NCI-H526 (cell line): ENCODE data around the gene SHISA6.
"Not testable (repeated sequence)": the region's sequence is repeated elsewhere in the genome, so short reads cannot be mapped to it uniquely, and the experiment has no call there.

Source experiments
- DNase-seq, 2 experiments: peaks; one replicate each; lab custom pipeline; 2025; lab: John Stamatoyannopoulos, UW

Gene SHISA6

DNA sequence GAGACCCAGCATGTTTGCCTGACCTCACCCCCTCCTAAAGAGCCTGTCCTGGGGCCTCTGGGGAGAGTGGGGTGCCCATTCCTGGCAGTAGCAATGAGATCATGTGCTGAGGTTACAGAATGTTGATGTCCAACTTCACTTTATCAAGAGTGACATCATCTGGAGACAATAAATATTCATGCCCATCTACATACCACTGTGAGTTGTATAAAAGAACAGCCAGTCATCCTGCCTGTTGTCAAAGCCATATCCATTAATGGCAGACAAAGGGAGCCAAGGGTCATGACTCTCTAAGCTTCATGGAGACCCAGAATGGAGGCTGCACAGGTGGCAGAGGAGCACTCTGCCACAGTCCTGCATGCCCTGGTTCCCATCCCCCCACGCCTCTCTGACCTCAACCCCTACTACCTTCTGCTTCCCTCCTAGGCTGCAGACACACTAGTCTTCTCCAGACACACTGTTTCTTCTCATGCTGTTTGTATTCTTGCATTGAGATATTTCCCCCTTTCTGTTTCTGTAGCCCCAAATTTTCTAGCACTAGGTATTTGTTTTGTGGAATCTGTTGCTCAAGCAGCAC, 27.1 kb downstream of the SHISA6 start:
- DNase-seq: no peak

DNA sequence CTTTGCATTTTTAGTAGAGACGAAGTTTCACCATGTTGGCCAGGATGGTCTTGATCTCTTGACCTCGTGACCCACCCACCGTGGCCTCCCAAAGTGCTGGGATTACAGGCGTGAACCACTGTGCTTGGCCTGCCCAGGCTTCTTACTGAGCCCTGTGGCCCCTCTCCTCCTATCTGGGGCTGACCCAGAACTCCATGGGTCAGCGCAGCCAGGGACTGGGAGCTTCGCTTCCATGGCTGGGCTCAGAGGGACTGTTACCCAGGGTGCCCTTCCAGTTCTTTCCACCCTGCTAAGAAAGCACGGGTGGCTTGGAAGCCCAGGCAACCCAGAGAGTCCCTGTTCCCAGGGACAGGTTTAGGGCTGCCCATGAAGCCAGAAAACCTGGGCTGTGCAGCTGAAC, 28.2 kb downstream of the SHISA6 start:
- no peak for DNase-seq

DNA sequence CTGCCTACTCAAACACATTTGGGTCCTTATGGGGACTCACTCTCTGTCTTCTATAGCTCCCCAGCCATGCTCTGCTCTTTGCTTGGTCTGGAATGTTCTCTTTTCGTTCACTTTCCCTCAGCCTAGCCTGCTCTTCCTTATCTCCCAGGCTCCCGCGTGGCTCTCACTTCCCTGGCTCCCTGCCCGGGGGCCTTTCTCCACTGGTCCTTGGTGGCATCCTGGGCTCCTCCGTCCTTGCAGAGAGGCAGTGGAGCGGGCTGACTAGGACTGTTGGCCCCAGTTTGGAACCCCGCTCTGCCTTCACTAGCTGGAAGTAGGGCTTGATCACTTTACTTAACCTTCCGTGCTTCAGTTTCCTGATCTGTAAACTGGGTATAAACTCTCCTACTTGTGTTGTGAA, 31.2 kb downstream of the SHISA6 start:
- DNase-seq: no peak

DNA sequence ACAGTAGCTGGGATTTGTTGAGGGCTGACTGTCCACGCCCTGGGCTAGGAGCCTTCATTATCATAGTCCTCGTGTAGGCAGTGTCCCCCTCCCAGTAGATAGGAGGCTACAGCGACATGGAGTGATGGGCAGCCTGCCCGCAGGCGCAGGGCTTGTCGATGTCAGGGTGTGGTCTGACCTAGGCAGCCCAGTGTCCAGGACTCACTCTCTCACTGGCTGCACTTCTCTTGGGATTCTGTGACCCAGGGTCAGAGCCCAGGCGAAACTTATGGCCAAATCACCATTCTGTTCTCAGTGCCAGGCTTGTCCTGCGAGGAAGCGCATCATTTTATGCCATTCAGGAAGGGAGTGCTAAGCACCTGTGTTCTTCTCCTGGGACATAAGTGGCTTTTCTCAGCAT, 32.6 kb downstream of the SHISA6 start:
- no peak for DNase-seq

DNA sequence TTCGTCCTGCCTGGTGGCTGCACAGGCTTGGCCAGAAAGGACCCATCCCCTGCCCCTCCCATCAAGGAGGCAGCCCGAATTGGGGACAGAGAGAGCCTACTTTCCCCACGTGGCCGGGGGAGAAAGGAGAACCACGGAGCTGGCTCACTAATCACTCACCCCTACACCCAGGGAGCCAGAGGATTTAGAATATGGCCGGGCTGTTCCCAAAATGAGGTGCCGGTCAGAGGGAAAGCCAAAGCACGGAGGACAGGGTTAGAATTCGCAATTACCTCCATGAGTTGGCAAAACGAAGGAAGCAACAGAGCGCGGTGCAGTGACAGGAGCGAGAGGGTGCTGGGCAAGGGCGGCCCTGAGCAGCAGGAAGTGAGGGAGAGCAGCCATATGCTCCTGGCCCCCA, 33.1 kb downstream of the SHISA6 start:
- no peak for DNase-seq

DNA sequence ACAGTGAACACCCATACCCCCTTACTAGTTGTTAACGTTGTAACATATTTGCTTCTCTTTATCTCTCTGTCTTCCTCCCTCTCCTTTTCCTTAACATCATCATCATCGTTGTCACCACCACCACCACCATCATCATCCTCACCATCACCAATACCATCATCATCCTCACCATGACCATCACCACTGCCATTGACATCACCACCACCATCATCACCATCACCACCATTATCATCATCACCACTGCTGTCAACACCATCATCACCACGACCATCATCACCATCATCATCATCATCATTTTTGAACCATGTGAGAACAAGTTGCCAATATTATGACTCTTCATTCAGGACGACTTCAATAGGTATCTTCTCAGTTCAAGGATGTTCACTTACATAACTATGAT, 35.5 kb downstream of the SHISA6 start:
- no peak for DNase-seq

DNA sequence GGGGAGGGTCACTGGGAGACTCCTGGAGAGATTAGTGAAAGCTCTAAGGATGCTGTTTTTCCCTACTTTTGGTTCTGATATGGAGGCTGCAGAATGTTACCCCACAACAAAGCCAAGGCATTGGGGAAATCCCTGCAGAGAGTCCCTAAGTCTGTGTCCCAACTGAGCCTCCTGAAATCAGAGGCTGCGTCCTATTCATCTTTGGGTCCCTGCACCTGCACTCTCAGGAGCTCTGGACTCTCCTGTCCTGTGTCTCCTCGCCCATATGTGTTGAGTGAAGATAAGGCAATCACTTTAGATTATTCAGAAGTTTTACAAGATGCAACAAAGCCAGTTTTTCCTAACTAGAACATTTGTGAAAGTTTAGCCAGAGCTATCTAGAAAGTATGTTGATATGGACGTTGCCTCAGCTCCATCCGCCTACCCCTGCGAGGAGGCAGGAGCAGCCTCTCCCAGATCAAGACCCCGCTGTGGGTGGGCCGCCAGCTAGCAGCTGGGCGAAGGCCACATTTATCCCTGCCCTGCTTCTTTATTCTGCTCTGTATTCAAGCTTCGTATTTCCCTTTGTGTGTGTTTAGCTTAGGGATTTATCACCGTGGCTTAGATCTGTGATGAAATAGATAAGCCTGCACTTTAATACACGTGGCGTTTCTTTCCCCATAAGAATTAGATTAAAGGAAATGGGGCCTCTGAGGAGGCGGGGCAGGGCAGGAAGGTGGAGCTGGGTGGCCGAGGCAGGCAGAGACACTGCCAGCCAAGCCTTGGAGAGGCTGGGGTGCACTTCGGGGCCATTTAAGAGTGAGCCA, 37.4 kb downstream of the SHISA6 start:
- DNase-seq: no peak

DNA sequence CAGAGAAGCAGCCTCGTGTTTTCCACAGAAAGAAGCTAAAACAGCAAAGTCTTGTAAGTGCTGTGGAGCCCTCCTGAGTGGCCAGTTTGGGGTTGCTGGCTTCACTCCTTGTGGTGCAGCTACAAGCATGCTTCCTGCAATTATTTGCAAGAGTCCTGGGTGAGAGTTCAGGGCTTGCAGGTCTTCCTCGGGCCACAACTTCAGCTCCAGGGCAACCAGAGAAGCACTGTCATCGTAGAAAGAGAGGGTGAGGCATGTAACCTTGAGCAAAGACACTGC, 37.9 kb downstream of the SHISA6 start:
- DNase-seq: no peak

DNA sequence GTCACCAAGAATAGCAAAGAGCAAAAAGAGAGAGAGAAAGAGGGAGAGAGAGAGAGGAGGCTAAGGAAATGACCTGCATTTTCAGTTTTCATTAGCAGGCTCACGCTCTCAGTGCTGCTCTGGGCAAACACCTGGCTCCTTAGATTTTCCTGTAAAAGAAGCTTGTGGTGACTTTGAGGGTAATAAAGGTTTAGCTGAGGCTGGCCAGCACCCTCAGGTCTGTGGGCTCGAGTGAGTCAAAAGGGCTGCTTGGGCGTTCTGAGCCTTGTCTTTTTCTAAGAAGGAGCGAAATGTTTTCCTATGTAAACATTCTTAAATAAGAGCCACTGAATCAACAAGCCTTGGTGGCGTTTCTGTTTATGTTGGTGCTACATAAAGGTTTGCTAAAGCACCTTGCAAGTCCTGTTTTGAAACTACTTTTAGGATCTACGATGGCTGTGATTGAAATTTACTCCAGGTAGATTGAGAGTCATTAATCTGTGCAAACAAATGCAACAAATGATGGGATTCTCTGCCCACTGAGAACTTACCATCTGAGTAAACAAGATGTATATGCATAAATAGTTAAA, 38.8 kb downstream of the SHISA6 start:
- no peak for DNase-seq

DNA sequence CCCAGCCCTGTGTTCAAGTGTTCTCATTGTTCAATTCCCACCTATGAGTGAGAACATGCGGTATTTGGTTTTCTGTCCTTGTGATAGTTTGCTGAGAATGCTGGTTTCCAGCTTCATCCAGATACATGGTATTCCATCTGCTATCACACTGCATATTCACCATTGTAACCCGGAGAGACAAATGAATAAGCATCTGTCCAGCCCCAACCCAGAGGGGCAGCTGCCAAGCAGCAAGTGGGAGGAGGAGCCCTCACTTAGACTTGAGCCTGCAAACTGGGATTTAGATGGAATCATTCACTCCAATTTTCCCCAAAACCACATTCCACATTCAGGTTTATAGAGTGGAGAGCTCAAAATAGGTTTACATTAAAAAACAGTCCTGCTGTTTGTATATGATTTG, 41.6 kb downstream of the SHISA6 start:
- no peak for DNase-seq

DNA sequence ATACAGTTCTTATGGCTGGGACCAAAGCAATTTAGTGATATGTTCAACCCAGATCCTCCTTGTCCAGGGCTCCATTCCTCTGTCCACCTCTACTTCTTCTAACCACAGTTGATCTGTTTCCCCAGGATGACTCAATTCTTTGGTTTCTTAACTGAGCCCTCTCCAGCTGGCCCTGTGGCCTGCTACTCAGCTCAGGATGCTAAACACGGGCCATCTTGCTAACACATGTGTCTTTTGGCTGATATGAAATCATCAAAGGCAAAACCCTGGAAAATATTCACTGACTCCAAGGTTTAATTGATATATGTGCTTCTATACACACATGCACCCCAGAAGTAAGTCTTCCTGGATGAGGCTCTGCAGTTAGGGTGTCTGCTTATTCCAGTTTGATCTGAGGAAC, 43.8 kb downstream of the SHISA6 start:
- no peak for DNase-seq

DNA sequence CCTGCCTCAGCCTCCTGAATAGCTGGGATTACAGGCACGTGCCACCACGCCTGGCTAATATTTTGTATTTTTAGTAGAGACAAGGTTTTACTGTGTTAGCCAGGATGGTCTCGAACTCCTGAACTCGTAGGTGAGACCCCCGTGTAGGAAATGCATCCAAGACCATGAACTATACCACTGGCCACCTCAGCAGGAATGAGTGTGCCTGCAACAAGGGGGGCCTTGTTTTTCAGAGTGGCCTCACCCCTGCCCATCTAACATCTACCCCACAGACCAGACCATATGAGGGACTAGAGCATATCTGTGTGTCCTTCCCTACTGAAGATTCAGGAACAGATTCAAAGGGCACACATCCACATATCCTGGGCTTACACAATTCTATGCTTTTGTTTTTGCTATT, 44.9 kb downstream of the SHISA6 start:
- no peak for DNase-seq

DNA sequence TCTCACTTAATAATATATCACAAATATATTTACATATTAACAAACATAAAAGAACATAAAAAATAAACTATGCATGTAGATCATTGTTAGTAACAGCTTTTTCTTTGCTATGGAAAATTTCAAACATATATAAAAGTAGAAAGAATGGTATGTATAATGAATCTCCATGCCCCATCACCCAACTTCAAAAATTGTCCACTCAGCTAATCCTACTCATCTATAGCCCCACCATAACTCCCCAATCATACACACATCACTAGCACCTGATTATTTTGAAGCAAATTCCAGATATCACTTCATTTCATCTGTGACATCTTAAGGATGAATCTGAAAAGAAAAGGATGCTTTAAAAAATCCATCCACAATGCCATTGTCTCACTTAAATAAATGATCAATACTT, 46.8 kb downstream of the SHISA6 start:
- no peak for DNase-seq

DNA sequence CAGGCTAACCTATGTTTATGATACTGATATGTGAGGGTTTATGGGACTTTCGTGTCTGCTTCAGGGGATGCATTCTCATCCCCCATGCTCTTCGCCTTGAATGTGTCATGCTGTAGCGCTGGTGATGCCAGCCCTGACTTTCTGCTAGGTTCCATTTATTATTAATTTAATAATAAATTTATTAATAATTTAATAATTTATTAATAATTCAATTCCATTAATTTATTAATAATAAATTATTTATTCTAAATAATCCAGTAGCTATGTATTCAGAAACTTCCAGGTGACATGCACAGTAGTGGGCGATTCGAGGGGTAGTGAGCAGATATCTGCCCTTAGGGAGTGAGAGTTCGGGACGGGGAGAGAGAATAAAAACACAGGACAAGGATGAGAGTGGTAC, 49.8 kb downstream of the SHISA6 start:
- no peak for DNase-seq

DNA sequence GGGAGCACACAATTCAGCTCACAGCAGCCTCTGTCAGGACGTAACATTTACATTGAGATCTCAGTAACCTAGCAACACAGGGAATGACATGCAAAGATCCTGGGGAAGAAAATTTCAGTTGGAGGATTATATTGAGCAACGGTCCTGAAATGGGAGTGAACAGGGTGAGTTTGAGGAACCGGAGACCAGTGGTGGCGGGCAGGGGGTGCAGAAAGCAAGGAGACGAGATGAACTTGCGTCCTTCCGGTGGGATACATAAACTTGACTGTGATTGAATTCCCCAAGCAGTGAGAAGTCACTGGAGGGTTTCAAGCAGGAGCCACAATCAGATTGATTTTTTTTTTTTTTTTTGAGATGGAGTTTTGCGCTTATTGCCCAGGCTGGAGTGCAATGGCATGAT, 51.5 kb downstream of the SHISA6 start:
- DNase-seq: no peak

DNA sequence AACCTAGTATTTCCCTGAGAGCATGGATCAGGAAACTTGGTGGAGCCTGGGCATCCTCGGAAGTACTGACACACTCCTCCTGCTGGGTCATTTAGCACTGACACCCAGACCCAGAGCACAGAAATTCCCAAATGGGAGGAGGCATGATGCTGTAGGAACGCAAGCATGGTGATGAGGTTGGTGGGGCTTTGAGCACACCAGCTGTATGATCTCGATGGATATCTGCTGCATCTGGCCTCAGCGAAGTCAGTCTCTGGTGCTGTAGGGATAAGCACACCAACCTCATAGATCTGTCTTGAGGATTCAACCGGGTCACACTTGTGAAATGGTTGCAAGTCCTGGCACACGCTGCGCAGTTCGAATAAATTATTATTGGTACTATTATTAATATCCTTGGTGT, 52.5 kb downstream of the SHISA6 start:
- no peak for DNase-seq

DNA sequence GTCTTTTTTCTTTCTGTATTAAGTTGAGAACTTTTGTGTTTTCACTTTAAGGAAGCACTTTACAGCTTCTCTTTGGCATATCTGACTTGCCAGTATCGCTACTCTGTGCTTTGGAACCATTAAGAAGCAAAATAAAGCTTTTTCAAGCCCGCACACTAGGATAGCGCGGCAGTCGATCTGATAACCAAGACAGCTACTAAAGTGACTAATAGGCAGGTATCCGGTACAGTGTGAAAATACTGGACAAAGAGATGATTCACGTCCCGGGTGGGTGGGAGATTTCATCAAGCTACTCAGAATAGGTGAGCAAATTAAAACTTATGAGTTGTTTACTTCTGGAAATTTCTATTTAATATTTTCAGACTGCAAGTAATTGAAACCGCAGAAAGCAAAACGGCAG, 53.8 kb downstream of the SHISA6 start:
- DNase-seq: no peak

DNA sequence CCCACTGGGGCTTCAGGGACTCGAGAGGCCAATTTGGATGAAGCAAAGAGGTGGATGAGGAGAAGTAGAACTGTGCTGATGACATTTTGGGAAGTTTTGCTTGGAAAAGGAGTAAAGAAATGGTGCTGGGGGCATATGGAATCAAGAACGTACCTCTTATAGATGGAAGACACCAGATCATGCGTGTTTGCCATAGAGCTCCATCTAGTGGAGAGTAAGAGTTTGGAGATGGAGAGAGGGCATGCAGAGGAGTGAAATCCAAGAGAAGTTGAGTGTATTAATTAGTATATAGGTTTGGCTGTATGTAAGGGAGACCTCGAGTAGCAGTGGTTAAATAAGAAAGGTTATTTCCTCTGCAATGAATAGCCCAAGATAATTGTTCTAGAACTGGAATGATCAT, 56.0 kb downstream of the SHISA6 start:
- no peak for DNase-seq

DNA sequence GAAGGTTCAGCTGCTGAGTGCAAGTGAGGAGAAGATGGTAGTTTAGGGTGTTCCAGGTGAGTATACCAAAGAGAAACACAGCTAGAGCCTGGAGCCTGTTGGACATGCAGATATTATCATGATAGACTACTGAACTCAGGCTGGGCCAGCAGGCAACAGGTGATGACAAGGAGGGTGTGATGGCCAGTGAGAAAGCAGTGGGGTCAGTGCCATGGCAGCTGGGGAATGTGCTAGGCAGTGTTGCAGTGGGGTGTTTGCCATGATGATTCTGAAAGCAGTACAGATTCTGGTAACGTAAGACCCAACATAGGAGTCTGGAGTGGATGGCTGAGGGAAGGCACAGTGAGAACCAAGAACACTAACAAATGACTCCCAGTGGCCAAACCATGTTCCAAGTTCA, 57.4 kb downstream of the SHISA6 start:
- DNase-seq: no peak

DNA sequence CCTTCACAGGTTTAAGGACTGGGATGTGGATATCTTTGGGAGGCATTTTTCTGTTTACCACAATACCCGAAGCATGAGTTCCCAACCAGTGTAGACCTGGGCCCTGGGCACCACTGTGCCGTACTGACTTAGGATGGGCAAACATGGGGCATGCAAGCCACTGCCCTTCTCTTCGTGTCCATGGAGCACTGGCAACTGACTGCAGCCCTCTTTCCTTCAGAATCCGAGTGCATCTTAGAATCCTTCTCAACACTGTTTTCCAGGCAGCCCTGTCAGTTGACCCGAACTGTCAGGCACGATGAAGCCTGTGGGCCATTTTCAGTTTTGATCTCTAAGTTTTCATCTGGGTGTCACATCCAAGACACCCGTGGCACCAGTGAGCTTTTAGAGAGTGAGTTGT, 59.2 kb downstream of the SHISA6 start:
- no peak for DNase-seq

DNA sequence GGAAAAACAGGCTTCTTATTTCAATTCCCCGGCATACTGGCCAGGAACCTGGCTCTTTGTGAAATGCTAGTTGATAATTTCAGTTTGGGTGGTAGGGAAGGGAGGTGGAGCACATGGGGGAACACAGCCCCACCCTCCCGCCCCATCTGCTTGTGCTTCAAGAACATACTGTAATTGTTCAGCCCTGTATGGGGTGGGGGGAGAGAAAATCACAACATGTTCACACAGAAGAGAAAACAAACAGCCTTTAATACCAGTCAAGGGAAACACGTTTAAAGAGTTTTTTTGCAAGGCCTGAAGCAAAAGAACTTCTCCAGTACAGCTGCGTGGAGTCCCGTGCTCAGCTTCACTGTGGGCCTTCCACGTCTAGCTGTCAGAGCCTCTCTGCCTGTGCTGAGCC, 59.7 kb downstream of the SHISA6 start:
- no peak for DNase-seq

DNA sequence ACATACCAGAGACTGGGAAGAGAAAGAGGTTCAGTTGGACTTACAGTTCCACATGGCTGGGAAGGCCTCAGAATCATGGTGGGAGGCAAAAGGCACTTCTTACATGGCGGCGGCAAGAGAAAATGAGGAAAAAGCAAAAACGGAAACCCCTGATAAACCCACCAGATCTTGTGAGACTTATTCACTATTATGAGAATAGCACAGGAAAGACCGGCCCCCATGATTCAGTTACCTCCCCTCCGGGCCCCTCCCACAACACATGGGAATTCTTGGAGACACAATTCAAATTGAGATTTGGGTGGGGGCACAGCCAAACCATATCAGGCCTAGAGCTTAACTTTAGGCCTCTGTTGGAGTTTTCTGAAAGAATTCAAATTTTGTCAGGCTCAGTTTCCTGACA, 60.9 kb downstream of the SHISA6 start:
- not testable (repeated sequence) for DNase-seq

DNA sequence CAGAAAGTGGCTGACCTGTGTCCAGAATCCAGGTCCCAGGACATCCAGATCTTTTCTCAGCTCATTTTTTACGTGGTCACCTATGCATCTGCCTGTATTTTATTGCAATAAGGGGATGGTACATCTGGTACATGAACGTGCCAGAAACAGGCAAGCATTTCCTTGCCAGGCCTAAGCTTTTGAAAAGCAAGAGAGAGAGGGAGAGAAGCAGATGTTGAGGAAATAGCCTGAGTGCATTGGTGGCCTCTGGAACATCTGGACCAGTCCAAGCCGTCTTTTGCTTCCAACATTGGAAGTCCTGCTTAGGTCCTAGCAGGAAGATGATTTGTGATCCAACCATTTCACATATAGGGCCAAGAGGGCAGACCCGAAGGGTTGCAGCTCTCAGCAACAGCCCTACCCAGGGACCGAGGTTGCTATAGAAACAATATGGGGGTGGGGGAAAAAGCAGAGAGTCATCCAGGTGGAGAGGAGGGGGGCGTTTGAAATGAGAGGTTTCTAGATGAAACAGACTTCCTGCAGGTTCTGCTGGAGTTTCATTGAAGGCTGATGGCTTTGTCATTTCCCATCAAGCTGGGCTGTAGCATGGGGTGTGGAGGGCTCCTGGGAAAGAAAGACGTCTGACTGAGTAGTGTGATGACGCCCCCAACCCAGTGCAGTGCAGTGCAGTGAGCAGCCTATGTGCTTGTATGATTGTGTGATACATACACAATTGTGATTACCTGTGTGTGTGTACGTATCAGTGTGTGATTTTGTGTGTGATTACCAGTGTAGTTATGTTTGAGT, 61.6 kb downstream of the SHISA6 start:
- DNase-seq: no peak
